ENCODE results near the gene MRPL48.
"Not testable (repeated sequence)": the region's sequence is repeated elsewhere in the genome, so short reads cannot be mapped to it uniquely, and the experiment has no call there.

MRPL48 gene

GRCh38 chr11:73779084-73779902, 8.4 kb upstream of the MRPL48 start:
- DNase-seq (ENCODE audit: low spot score): peak; percentile 99

GRCh38 chr11:73781303-73781702, 6.4 kb upstream of the MRPL48 start:
- no peak for DNase-seq (ENCODE audit: low spot score)

DNA sequence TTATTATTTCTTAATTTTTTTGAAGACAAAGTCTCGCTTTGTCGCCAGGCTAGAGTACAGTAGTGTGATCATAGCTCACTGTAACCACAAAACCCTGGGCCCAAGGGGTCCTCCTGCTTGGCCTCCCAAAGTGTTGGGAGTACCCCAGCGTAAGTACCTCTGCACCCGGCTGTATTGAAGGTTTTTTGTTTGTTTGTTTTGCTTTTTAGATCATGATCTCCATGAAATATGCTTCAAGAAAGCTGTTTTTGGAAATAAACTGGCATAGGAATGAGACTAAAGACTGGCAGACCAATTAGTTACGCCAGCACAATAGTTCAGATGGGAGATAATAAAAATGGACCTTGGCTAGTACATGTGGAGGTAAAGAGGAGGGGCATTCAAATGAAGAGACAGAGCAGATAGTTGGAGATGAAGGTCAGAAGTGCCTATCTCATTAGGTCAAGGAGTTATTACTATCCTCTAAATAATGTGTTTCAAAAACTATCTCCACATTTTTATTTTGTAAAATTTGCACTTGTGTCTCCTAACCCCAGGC, 4.1 kb upstream of the MRPL48 start:
- DNase-seq (ENCODE audit: low spot score): no peak

DNA sequence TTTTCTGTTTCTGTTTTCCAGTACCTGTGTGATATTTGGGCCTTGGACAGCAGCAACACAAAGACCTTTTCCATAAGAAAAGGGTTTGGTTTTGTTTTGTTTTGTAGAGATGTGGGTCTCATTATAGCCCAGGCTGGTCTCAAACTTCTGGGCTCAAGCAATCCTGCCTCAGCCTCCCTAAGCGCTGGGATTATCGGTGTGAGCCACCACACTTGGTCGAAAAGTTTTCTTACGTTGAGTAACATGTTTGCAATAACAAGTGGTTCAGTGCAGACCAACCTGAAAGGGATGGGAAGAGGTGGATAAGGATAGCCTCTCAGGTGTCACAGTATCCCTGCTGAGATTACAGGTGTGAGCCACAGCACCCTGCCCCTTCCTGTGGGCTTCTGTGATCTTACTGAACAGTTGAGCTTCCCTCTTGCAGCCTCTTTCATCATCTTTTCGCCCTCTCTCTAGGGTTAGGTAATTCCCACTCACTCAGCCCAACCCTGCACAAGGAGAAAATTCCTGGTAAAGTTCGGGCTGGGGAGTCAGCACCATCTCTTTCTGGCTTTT, 3.5 kb upstream of the MRPL48 start:
- DNase-seq (ENCODE audit: low spot score): no peak

DNA sequence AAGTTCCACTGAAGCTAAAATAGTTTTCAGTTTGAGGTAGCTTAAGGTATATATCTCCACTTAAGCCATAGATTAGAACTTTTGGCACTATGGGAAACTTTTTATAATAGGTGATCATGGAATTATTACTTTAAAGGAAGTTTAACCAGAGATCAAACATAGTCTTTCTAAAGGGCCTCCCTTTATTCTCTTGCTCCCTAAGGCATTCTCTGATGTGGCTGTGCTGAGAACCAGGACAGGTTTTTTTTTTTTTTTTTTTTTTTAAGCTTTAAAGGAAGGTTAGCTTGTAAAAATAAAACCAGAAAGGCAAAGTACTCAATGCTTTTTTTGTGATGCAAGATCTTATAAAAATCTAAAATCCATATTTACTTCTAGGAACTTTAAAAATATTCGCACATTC, 2.9 kb upstream of the MRPL48 start:
- DNase-seq (ENCODE audit: low spot score): no peak

DNA sequence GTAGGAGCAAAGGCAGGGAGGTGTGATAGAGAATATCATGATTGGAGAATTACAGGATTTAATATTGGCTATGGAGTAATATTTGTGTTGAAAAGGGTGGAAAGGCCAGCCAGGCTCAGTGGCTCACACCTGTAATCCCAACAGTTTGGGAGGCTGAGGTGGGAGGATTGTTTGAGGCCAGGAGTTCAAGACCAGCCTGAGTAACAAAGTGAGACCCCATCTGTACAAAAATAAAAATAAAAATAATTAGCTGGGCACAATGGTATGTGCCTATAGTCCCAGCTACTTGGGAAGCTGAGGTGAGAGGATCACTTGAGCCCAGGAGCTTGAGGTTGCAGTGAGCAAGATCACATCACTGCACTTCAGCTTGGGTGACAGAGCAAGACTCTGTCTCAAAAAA, 2.2 kb upstream of the MRPL48 start:
- not testable (repeated sequence) for DNase-seq (ENCODE audit: low spot score)

- DNase-seq (ENCODE audit: low spot score): no peak
Observed at GRCh38 chr11:73787051-73787642, 527 bp upstream of the MRPL48 start.

- no peak for DNase-seq (ENCODE audit: low spot score)
Observed at GRCh38 chr11:73789279-73789670, 1.6 kb downstream of the MRPL48 start.

DNA sequence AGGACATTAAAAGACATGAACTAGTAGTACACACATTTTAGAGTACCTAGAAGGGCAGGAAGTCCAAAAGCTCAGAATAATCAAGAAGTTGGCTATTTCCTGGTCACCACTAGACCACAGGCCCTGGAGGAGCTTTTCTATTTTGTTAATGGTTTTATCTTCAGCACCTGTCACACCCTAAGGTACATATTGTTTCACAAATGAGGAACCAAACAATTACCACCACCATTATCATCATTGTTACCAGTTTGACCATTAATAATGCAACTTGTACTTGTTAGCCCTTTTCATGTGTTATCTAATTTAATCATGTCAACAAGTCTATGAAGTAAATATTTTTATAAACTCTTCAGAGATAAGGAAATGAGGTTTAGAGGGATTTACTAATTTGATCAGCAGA, 4.9 kb downstream of the MRPL48 start:
- no peak for DNase-seq (ENCODE audit: low spot score)

DNA sequence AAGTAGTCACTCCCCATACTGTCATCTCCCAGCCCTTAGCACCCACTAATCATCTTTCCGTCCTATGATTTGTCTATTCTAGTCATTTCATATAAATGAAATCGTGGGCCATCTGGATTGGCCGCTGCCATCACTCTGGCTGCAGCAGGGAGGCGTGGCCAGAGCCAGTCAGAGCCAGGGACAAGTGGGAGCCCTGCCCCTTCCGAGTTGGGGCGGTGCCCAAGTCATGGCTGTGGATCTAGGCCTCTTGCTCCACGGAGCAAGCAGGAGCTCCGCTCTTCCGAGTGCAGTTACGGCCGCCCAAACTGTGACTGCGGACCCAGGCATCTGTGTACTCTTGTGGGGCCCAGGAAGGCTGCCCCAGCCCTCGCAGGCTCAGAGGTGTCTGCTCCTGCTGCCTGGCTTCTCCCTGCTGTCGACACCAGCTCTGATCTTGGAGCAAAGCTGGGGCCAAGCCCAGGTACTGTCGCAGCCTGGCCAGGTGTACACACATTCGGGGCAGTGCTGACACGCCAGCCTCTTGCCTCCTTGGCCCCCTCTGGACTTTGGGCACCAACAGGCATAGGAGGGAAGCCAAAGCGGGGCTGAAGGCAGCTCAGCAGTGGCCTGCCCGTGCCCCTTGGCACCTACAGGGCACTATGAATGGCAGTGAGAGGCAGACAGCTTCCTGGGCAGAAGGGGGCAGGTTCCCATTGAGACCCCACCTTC, 8.4 kb downstream of the MRPL48 start:
- DNase-seq (ENCODE audit: low spot score): peak; percentile 90

DNA sequence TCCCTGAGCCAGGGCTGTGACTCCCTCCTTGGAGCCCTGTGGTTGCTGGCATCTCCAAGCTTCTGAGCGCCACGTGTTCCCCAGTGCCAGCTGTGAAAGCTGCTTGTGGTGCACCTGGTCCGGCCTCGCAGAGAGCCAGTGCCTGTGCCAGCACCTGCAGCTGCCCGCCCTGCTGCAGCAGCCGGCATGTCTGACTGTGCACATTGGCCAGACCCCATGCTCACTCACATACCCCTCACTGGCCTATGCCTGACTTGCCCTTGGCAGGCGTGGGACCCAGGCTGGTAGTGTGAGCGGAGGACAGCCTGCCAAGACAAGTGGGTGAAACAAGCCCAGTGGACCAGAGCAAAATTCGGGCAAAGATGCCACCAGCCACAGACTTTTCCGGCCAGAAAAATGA, 9.8 kb downstream of the MRPL48 start:
- DNase-seq (ENCODE audit: low spot score): peak; percentile 67

- DNase-seq (ENCODE audit: low spot score): no peak
Observed at GRCh38 chr11:73800276-73800806, 12.7 kb downstream of the MRPL48 start.

DNA sequence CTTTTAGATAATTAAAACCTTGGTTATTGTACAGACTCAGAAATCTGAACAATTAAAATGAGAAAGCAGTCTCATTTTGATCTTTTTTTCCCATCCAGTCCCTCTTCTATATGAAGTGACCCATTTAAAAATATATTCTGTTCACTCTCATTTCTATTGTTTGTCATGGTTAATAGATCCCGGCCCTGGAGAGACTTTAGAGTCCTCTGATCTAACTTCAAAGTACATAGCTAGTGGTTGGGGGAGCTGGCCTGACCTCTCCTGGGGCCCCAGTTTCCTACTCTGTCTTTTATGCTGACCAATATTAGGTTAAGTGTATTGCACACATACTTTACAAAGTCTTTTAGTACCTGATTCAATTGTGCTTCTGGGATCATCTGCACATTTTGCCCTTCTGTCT, 13.5 kb downstream of the MRPL48 start:
- DNase-seq (ENCODE audit: low spot score): no peak

- DNase-seq (ENCODE audit: low spot score): no peak
Observed at GRCh38 chr11:73804712-73805111, 17.0 kb downstream of the MRPL48 start.

DNA sequence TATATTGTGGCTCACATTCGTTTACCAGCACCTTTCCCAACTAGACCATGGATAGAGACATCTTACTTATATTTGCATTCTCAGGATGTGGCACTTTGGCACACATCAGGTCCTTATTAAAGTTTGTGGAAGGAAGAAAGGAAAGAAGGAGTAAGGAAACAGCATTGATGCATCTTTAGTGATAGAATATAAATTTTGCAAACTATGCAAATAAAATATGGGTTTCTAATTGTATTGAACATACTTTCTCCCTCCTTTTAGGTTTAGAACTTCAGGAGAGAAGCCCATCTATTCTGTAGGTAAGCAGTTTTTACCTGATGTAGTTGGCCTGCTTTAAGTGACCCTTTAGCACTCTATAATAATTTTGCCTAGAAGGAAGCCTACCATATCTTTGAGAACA, 20.4 kb downstream of the MRPL48 start:
- no peak for DNase-seq (ENCODE audit: low spot score)

DNA sequence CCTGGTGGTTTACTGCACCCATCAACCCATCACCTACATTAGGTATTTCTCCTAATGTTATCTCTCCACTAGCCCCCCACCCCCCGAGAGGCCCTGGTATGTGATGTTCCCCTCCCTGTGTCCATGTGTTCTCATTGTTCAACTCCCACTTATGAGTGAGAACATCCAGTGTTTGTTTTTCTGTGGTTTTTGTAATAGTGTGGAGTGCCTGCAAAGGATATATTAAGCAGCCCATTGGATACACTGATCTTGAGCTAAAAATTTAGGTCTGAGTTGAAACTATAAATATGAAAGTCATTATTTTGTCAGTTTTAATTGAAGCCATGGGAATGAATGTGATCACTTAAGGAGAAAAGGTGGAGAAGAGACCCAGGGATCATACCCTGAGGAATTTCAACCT, 23.0 kb downstream of the MRPL48 start:
- no peak for DNase-seq (ENCODE audit: low spot score)

GRCh38 chr11:73812234-73812633, 24.6 kb downstream of the MRPL48 start:
- DNase-seq (ENCODE audit: low spot score): no peak

DNA sequence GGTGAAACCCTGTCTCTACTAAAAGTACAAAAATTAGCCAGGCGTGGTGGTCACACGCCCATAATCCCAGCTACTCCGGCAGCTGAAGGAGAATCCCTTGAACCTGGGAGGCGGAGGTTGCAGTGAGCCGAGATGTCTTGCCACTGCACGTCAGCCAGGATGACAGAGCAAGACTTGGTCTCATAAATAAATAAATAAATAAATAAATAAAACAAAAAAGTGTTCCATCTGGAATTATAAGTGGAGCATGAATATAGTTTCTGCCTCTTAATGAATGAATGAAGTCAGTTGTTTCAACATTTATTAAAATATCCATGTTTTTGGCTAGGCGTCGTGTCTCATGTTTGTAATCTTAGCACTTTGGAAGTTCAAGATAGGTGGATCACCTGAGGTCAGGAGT, 27.1 kb downstream of the MRPL48 start:
- DNase-seq (ENCODE audit: low spot score): no peak

DNA sequence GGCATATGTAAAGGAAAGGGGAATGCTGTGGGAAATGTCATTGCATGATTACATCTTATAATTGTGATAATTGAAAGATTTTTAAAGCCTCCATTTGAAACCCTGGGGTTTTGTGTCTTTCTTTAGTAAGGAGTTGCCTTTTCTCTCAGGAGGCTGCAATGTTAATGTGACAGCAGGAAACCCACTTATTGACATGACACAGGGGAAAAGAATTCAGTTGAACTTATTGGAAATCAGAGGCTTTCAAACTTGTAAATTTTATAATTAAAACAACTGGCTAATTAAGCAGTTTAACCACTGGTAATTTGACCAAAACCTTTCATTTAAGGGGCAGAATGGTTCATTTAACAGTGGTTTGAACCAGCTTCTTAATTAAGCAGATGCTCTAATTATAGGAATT, 31.2 kb downstream of the MRPL48 start:
- DNase-seq (ENCODE audit: low spot score): no peak

GRCh38 chr11:73830261-73830660, 42.6 kb downstream of the MRPL48 start:
- DNase-seq (ENCODE audit: low spot score): no peak

- no peak for DNase-seq (ENCODE audit: low spot score)
Observed at GRCh38 chr11:73833067-73833466, 45.4 kb downstream of the MRPL48 start.

- no peak for DNase-seq (ENCODE audit: low spot score)
Observed at GRCh38 chr11:73838443-73839122, 50.9 kb downstream of the MRPL48 start.
